Coronary artery (tissue), 2 donors: ENCODE measurements around the gene TMEM132D.

Source experiments
- DNase-seq: peaks from one replicate; pipeline ENCODE4 v3.0.0-alpha.2; 2017; ENCODE audit warnings: low spot score
- H3K27ac ChIP-seq, 2 donors: fragments of 200-600 bp; sonication (generic); one replicate each; pipeline ENCODE4 v1.5.1; 2016 to 2019
- H3K4me3 ChIP-seq: fragments of 200-600 bp; sonication (generic); 2 replicates; pipeline ENCODE4 v1.5.1; 2016; ENCODE audit warnings: mild to moderate bottlenecking, moderate library complexity
- TF ChIP-seq, protein P1 (sequence below): fragments of 200-600 bp; sonication (generic); IDR thresholded peaks from one replicate; pipeline ENCODE4 v1.5.1; 2019; ENCODE audit warnings: antibody characterized with exemption

Gene TMEM132D

DNA sequence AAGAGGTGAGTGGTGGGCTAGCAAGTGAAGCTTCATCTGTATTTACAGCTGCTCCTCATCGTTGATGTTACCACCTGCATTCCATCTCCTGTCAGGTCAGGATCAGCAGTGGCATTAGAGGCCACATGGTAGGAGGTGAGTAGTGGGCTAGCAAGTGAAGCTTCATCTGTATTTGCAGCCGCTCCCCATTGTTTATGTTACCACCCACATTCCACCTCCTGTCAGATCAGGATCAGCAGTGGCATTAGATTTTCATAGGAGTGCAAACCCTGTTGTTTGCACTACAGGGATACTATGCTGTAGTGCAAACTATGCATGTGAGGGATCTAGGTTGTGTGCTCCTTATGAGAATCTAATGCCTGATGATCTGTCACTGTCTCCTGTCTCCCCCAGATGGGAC, 531.5 kb downstream of the TMEM132D start:
- H3K27ac ChIP-seq, result no peak overlapping the region
- H3K4me3 ChIP-seq, result no peak overlapping the region
- TF ChIP-seq, protein P1, sequence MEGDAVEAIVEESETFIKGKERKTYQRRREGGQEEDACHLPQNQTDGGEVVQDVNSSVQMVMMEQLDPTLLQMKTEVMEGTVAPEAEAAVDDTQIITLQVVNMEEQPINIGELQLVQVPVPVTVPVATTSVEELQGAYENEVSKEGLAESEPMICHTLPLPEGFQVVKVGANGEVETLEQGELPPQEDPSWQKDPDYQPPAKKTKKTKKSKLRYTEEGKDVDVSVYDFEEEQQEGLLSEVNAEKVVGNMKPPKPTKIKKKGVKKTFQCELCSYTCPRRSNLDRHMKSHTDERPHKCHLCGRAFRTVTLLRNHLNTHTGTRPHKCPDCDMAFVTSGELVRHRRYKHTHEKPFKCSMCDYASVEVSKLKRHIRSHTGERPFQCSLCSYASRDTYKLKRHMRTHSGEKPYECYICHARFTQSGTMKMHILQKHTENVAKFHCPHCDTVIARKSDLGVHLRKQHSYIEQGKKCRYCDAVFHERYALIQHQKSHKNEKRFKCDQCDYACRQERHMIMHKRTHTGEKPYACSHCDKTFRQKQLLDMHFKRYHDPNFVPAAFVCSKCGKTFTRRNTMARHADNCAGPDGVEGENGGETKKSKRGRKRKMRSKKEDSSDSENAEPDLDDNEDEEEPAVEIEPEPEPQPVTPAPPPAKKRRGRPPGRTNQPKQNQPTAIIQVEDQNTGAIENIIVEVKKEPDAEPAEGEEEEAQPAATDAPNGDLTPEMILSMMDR, result no peak
- no peak for DNase-seq

DNA sequence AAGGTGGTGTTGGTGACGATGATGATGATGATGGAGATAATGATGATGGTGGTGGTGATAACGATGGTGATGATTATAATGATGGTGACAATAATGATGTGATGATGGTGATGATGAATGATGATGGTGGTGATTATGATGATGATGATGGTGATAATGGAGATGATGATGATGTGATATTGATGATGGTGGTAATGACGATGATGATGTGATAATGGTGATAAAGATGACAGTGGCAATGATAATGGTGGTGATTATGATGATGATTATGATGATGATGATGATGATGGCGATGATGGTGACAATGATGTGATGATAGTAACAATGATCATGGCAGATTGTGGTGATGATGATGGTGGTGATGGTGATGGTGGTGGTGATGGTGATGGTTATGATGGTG, 532.6 kb downstream of the TMEM132D start:
- DNase-seq, result no peak
- Histone ChIP-seq H3K4me3 (no peak overlapping the region), H3K27ac (no peak overlapping the region)
- TF ChIP-seq, protein P1, result no peak

DNA sequence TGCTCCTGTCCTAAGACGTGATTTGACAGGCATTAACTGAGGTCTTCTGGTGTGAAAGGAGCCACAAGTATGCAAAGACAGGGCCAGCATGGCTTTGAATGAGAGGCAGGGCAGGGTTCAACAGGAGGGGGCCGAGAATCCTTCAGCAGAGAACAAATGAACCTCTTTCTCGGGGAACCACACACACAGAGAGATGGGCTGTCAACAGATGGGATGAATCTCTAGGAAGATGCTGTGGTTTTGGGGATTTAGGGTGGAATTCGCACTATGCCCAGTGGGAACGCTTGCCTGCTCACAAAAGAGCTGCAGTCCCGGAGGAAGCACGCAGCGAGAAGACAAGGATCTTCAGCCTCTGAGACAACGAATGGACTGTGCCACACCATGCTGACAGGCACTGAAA, 537.2 kb downstream of the TMEM132D start:
- DNase-seq, result no peak
- TF ChIP-seq, protein P1, result no peak
- Histone ChIP-seq H3K4me3 (no peak overlapping the region), H3K27ac (no peak overlapping the region)

DNA sequence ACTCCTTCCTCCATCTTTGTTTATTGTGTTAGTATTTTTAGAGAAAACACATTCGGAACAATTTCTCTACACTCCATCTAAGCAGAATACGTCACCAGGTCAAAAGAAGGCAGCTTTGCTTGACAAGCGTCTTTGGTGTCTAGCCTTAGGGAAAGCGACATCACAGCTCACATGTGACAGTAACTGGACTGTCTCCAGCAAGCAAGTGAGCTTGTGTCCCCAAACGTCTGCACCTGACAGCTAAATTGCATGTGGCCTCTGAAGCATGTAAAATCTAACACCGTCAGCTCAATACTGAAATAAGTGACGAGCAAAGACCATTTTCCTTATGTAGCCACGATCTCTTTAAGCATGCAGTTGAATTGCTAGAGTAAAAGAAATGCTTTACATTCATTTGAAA, 540.8 kb downstream of the TMEM132D start:
- TF ChIP-seq, protein P1, result no peak
- H3K27ac ChIP-seq, result no peak overlapping the region
- no peak overlapping the region for H3K4me3 ChIP-seq
- no peak for DNase-seq

DNA sequence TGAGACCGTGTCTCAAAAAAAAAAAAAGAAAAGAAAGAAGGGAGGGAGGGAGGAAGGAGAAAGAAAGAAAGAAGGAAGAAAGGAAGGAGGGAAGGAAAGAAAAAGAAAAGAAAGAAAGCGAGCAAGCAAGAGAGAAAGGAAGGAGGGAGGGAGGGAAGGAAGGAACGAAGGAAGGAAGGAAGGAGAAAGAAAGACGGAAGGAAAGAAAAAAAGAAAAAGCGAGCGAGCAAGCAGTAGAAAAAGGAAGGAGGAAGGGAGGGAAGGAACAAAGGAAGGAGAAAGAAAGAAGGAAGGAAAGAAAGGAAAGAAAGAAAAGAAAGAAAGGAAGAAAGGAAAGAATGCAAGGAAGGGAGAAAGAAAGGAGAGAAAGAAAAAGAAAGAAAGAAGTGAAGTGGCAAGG, 546.6 kb downstream of the TMEM132D start:
- no peak overlapping the region for H3K27ac ChIP-seq
- no peak overlapping the region for H3K4me3 ChIP-seq
- no peak for DNase-seq
- TF ChIP-seq, protein P1, result no peak

DNA sequence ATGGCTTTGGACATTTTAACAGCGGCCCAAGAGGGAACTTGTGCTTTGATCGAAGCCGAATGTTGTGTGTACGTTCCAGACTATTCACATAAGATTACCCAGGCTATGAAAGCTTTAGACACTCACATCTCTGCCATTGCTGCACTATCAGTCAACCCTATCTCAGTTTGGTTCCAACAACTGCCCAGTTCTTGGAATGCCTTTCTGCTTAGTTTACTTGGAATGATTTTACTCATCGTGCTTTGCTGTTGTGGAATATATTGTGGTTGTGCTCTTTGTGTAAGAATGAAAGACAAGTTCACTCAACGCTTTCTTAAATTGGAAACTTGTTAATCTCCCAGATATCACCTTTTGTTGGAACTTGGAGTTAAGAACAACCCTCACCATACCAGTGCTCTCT, 552.3 kb downstream of the TMEM132D start:
- no peak for DNase-seq
- H3K27ac ChIP-seq, result no peak overlapping the region
- TF ChIP-seq, protein P1, result no peak
- H3K4me3 ChIP-seq, result no peak overlapping the region

DNA sequence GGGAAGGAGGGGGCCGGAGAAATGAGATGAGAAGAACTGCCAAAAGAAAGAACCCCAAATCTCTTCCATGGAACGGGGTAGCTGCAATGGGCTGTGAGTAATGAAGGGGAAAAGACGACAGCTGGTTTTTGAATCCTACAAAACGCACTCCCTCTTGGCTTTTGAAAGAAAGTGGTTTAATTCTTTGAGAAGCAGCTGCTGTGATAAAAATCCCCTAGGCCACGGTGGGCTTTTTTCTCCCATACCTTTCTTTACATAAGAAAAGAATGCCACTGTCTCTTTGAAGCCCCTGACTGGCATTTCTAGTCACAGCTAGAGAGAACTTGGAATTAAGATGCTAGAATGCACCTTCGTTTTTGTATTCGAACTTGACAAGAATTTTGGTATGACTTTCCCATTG, 564.5 kb downstream of the TMEM132D start:
- DNase-seq, result no peak
- H3K27ac ChIP-seq, result no peak overlapping the region
- TF ChIP-seq, protein P1, result no peak
- no peak overlapping the region for H3K4me3 ChIP-seq
